Neural progenitor cell (in vitro differentiated cells): ENCODE measurements around the gene DOCK9.

Source experiments
- EZH2 ChIP-seq: fragments of 200-600 bp; sonication (generic); IDR thresholded peaks from 2 replicates; pipeline ENCODE4 v1.6.1; 2017; ENCODE audit warnings: antibody characterized with exemption, mild to moderate bottlenecking, moderate library complexity
- TF ChIP-seq, protein P1 (sequence below): fragments of 200-600 bp; sonication (generic); IDR thresholded peaks from 2 replicates; pipeline ENCODE4 v1.5.1; 2017; ENCODE audit warnings: antibody characterized with exemption, mild to moderate bottlenecking

DNA sequence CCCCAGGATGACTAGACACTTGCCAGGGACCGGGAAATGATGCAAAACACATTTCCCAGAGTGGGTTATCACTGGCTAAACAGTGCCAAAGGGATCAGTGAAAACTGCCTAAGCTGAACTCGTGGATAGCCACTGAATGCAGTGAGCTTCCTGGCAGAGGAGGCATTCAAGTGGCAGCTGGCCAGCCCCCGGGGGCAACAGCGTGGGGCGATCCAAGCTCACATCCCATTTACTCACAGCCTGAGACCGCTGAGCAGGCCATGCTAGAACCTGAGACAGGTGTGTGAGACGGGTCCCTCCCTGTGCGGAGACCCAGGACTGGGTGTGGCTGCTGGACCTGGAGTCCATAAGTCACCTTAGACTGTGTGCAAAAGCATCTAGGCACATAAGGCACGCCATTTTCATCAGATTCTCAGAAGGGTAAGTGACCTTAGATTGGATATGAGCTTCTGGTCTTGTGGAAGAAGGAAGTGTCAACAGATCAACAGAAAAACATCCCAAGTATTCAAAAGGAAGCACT is 173.5 kb downstream of the DOCK9 start:
- TF ChIP-seq, protein P1, sequence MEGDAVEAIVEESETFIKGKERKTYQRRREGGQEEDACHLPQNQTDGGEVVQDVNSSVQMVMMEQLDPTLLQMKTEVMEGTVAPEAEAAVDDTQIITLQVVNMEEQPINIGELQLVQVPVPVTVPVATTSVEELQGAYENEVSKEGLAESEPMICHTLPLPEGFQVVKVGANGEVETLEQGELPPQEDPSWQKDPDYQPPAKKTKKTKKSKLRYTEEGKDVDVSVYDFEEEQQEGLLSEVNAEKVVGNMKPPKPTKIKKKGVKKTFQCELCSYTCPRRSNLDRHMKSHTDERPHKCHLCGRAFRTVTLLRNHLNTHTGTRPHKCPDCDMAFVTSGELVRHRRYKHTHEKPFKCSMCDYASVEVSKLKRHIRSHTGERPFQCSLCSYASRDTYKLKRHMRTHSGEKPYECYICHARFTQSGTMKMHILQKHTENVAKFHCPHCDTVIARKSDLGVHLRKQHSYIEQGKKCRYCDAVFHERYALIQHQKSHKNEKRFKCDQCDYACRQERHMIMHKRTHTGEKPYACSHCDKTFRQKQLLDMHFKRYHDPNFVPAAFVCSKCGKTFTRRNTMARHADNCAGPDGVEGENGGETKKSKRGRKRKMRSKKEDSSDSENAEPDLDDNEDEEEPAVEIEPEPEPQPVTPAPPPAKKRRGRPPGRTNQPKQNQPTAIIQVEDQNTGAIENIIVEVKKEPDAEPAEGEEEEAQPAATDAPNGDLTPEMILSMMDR = no peak
- TF ChIP-seq EZH2 = no peak
